Endothelial cell (in vitro differentiated cells): ENCODE results near the gene PRKACB. TPM values are rescaled to one million over a fixed set of nuclear protein-coding genes. Genes with fewer than 3 reads are reported as not detected.

Source experiments
- DNase-seq: peaks from one replicate; pipeline ENCODE4 v3.0.0; 2021; ENCODE audit warnings: low spot score
- H3K27ac Mint-ChIP-seq: one replicate; pipeline ENCODE4 v1.8.0; 2021; ENCODE audit warnings: mixed read lengths, inconsistent platforms; ENCODE audit not compliant: unreplicated experiment
- H3K27me3 Mint-ChIP-seq: one replicate; pipeline ENCODE4 v1.8.0; 2021; ENCODE audit warnings: mild to moderate bottlenecking, moderate library complexity, mixed read lengths, inconsistent platforms; ENCODE audit not compliant: unreplicated experiment
- H3K36me3 Mint-ChIP-seq: one replicate; pipeline ENCODE4 v1.8.0; 2021; ENCODE audit warnings: mild to moderate bottlenecking, low read depth, mixed read lengths, inconsistent platforms; ENCODE audit not compliant: unreplicated experiment
- H3K4me1 Mint-ChIP-seq: one replicate; pipeline ENCODE4 v1.8.0; 2021; ENCODE audit warnings: mild to moderate bottlenecking, mixed read lengths, inconsistent platforms; ENCODE audit not compliant: unreplicated experiment
- H3K4me3 Mint-ChIP-seq: one replicate; pipeline ENCODE4 v1.8.0; 2021; ENCODE audit warnings: mild to moderate bottlenecking, mixed read lengths, inconsistent platforms; ENCODE audit not compliant: unreplicated experiment
- H3K9me3 Mint-ChIP-seq: one replicate; pipeline ENCODE4 v1.8.0; 2021; ENCODE audit warnings: mixed read lengths, inconsistent platforms; ENCODE audit not compliant: unreplicated experiment
- CTCF ChIP-seq: fragments of 200-600 bp; sonication (generic); IDR thresholded peaks from one replicate; pipeline ENCODE4 v1.5.0; 2021; ENCODE audit warnings: antibody characterized with exemption; ENCODE audit not compliant: unreplicated experiment
- total RNA-seq: library from RNA; stranded (reverse); fragmentation: NEBNext Ultra II Directional; extraction: Animal tissue kit (Norgen Biotek cat#: 25700); gene quantifications from one replicate; pipeline ENCODE4 v1.2.1, GENCODE V29; 2021; ENCODE audit not compliant: unreplicated experiment

The PRKACB gene
- total RNA-seq, 1 donor from 2014 or later: 19.7 TPM

DNA sequence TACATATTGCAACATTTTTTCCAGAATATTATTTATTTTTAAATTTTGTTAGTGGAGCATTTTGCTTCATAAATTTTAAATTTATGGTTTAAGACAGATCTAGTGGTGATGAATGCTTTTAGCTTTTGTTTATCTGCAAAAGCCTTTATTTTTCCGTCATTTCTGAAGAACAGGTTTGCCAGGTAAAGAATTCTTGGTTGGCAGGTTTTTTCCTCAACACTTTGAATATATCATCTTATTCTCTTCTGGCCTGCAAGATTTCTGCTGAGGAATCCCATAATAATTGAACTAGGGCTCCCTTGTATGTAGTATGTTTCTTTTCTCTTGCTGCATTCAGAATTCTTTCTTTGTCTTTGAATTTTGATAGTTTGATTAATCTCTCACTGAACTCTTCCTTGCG, 106.6 kb downstream of the PRKACB start:
- TF ChIP-seq CTCF: no peak
- H3K4me3 Mint-ChIP-seq: no peak overlapping the region
- H3K4me1 Mint-ChIP-seq: no peaks in the 10 kb centered on the region
- no peaks in the 10 kb centered on the region for H3K9me3 Mint-ChIP-seq
- no peak for DNase-seq
- H3K27me3 Mint-ChIP-seq: peaks cover 4% of the 10 kb centered on the region
- H3K27ac Mint-ChIP-seq: no peak overlapping the region
- no peaks in the 10 kb centered on the region for H3K36me3 Mint-ChIP-seq

GRCh38 chr1:84253036-84253435, 109.0 kb downstream of the PRKACB start:
- no peaks in the 10 kb centered on the region for H3K36me3 Mint-ChIP-seq
- no peak for TF ChIP-seq CTCF
- H3K27me3 Mint-ChIP-seq: peaks cover 2% of the 10 kb centered on the region
- no peak overlapping the region for H3K27ac Mint-ChIP-seq
- no peak for DNase-seq
- H3K4me1 Mint-ChIP-seq: no peaks in the 10 kb centered on the region
- H3K4me3 Mint-ChIP-seq: no peak overlapping the region
- H3K9me3 Mint-ChIP-seq: no peaks in the 10 kb centered on the region

GRCh38 chr1:84253891-84254290, 109.8 kb downstream of the PRKACB start:
- Mint-ChIP-seq H3K9me3 (no peaks in the 10 kb centered on the region), H3K4me1 (no peaks in the 10 kb centered on the region), H3K4me3 (no peak overlapping the region), H3K27ac (no peak overlapping the region), H3K27me3 (peaks cover 2% of the 10 kb centered on the region), H3K36me3 (no peaks in the 10 kb centered on the region)
- TF ChIP-seq CTCF: no peak
- DNase-seq: no peak

DNA sequence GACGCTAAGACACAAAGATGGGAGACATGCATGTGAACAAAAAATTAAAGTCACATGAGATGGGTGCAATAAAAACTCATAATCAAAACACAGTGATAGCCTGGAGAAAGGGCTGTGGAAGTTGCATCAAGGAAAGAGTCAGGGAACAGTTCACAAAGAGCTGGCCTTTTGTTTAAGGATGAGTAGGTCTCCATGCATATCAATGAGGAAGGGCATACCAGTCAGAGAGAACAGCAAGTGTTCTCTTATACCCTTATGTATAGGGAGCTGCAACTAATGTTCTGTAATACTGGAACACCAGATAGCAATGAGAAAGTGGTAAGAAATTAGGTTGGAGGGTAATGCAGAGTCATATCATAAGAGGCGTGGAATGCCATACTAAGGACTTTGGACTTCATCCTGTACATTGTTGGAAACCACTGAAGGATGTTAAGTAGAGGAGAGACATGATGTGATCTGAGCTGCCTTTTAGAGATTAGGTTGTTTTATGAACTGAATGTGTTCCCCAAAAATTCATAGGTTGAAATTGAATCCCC, 110.7 kb downstream of the PRKACB start:
- Mint-ChIP-seq H3K9me3 (no peaks in the 10 kb centered on the region), H3K27me3 (peaks cover 2% of the 10 kb centered on the region), H3K4me3 (no peak overlapping the region), H3K27ac (no peak overlapping the region), H3K4me1 (no peaks in the 10 kb centered on the region), H3K36me3 (no peaks in the 10 kb centered on the region)
- no peak for DNase-seq
- TF ChIP-seq CTCF: no peak

DNA sequence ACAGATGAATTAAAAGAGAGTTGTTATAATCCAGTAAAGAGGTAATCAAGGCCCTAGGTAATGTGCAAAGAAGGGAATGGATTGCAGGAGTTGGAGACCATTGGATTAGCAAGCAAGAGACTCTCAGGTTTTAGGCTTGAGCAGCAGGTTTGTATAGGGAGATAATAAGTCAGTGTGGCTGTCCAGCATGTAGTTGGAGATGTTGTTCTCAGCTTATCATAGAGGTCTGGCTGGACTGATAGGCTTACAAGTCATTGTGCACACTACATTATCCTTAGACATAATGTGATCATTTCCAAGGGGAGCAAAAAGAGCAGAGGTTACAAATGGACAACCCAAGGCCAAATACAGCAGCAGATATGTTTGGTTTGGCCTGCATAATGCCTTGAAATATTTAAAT, 111.5 kb downstream of the PRKACB start:
- H3K4me1 Mint-ChIP-seq: no peaks in the 10 kb centered on the region
- H3K27me3 Mint-ChIP-seq: no peaks in the 10 kb centered on the region
- no peaks in the 10 kb centered on the region for H3K9me3 Mint-ChIP-seq
- H3K27ac Mint-ChIP-seq: no peak overlapping the region
- TF ChIP-seq CTCF: no peak
- H3K36me3 Mint-ChIP-seq: no peaks in the 10 kb centered on the region
- no peak overlapping the region for H3K4me3 Mint-ChIP-seq
- no peak for DNase-seq
